ENCODE data around the gene SLC25A18. TPM values are rescaled to one million over a fixed set of nuclear protein-coding genes. Genes with fewer than 3 reads are reported as not detected.

Gene SLC25A18
- total and polyA plus RNA-seq, 10 of the 15 experiments (the other 5 are each of a cell fraction or from before 2014, with no cell fraction given), result 0.03 to 0.09 TPM; not detected in 8

DNA sequence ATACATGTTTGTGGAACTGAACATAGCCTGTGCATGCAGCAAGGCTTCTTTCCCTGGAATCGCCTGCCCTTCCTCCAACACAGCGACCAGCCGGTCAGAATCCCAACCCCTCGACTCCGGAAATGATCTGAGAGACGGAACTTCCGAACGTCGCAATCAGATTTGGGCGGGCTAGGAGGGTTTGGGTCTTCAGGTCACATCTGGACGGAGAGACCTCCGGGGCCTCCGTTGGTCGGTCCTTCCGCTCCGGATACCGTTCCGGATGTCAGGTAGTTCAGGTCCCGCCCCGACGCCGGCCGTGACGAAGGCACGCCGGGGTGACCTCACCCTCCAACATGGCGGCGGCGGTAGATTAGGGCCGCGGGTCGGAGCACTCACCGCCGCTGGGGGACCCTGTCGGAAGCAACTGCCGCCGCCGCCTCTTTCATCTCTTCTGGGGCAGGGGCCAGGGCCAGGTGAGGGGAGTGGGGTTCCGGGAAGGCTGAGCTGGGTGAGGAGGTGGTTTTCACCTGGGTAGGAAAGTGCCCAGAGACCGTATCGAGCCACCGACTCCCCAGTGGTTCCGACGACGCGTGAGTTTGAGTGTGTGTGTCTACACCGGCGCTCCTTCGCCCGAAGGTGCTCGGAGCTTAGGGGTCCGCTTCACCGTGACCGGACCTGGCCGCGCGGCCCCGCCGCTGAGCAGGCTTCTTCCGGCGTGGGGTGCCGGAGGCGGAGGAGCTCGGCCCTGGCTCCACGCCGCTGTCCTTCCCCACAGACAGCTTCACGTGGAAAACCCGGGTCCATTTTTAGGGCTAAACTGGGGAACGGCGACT is 75.3 kb downstream of the SLC25A18 start, which contains the start of gene BCL2L13 (continued):
- TF ChIP-seq, protein P1, sequence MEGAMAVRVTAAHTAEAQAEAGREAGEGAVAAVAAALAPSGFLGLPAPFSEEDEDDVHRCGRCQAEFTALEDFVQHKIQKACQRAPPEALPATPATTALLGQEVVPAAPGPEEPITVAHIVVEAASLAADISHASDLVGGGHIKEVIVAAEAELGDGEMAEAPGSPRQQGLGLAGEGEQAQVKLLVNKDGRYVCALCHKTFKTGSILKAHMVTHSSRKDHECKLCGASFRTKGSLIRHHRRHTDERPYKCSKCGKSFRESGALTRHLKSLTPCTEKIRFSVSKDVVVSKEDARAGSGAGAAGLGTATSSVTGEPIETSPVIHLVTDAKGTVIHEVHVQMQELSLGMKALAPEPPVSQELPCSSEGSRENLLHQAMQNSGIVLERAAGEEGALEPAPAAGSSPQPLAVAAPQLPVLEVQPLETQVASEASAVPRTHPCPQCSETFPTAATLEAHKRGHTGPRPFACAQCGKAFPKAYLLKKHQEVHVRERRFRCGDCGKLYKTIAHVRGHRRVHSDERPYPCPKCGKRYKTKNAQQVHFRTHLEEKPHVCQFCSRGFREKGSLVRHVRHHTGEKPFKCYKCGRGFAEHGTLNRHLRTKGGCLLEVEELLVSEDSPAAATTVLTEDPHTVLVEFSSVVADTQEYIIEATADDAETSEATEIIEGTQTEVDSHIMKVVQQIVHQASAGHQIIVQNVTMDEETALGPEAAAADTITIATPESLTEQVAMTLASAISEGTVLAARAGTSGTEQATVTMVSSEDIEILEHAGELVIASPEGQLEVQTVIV (IDR thresholded peaks at IDR 0.05; ENCODE audit: borderline replicate concordance, partially characterized antibody), result peak; percentile 24
- peak; percentile 84 for TF ChIP-seq CBFB (IDR thresholded peaks at IDR 0.05; ENCODE audit: low read depth)
- TF ChIP-seq SMAD1 (IDR thresholded peaks at IDR 0.05; ENCODE audit: low read depth, partially characterized antibody), result peak; percentile 80
- peak; percentile 94 for TF ChIP-seq SMAD5 (IDR thresholded peaks at IDR 0.05; ENCODE audit: low read depth)
- TF ChIP-seq, protein P2, sequence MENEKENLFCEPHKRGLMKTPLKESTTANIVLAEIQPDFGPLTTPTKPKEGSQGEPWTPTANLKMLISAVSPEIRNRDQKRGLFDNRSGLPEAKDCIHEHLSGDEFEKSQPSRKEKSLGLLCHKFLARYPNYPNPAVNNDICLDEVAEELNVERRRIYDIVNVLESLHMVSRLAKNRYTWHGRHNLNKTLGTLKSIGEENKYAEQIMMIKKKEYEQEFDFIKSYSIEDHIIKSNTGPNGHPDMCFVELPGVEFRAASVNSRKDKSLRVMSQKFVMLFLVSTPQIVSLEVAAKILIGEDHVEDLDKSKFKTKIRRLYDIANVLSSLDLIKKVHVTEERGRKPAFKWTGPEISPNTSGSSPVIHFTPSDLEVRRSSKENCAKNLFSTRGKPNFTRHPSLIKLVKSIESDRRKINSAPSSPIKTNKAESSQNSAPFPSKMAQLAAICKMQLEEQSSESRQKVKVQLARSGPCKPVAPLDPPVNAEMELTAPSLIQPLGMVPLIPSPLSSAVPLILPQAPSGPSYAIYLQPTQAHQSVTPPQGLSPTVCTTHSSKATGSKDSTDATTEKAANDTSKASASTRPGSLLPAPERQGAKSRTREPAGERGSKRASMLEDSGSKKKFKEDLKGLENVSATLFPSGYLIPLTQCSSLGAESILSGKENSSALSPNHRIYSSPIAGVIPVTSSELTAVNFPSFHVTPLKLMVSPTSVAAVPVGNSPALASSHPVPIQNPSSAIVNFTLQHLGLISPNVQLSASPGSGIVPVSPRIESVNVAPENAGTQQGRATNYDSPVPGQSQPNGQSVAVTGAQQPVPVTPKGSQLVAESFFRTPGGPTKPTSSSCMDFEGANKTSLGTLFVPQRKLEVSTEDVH (IDR thresholded peaks at IDR 0.05; ENCODE audit: low read depth, partially characterized antibody), result no peak
- peak; percentile 55; the same call in 1 of the 2 replicates for TF ChIP-seq EED (IDR thresholded peaks at IDR 0.05; ENCODE audit: low read depth)
- peak; percentile 74; the same call in 2 of the 3 replicates for TF ChIP-seq POU2F2 (IDR thresholded peaks at IDR 0.05; ENCODE audit: borderline replicate concordance, low read depth, low read length)
- TF ChIP-seq TAF1 (IDR thresholded peaks at IDR 0.05; ENCODE audit: borderline replicate concordance, low read depth, low read length), result peak; percentile 95
- TF ChIP-seq EGR1 (IDR thresholded peaks at IDR 0.05; ENCODE audit: borderline replicate concordance in 1 of 2, low read depth in 2 of 2, low read length in 2 of 2), result peak in 1 of 2 experiments; percentile 10; a peak in 2 of 3 replicates
- peak; percentile 91 for TF ChIP-seq ATF7 (IDR thresholded peaks at IDR 0.05; ENCODE audit: low read depth)
- TF ChIP-seq ZSCAN29 (IDR thresholded peaks at IDR 0.05), result peak; percentile 88; the same call in 1 of the 2 replicates
- TF ChIP-seq, protein P3, sequence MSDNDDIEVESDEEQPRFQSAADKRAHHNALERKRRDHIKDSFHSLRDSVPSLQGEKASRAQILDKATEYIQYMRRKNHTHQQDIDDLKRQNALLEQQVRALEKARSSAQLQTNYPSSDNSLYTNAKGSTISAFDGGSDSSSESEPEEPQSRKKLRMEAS (IDR thresholded peaks at IDR 0.05; ENCODE audit: low read depth, low read length), result peak; percentile 21; the same call in 1 of the 2 replicates
- peak; percentile 94 for TF ChIP-seq CREB1 (IDR thresholded peaks at IDR 0.05; ENCODE audit: low read depth)
- peak; percentile 23 for TF ChIP-seq SP1 (IDR thresholded peaks at IDR 0.05; ENCODE audit: low read depth, low read length)
- TF ChIP-seq, protein P4, sequence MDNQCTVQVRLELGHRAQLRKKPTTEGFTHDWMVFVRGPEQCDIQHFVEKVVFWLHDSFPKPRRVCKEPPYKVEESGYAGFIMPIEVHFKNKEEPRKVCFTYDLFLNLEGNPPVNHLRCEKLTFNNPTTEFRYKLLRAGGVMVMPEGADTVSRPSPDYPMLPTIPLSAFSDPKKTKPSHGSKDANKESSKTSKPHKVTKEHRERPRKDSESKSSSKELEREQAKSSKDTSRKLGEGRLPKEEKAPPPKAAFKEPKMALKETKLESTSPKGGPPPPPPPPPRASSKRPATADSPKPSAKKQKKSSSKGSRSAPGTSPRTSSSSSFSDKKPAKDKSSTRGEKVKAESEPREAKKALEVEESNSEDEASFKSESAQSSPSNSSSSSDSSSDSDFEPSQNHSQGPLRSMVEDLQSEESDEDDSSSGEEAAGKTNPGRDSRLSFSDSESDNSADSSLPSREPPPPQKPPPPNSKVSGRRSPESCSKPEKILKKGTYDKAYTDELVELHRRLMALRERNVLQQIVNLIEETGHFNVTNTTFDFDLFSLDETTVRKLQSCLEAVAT (IDR thresholded peaks at IDR 0.05), result peak; percentile 77; the same call in 1 of the 2 replicates
- TF ChIP-seq BHLHE40 (IDR thresholded peaks at IDR 0.05; ENCODE audit: borderline replicate concordance in 1 of 2, low read depth in 2 of 2, low read length in 1 of 2), result peak in 1 of 2 experiments; percentile 43; a peak in 2 of 4 replicates
- 0 out of 2 replicates have a peak, but pooled peaks have one; percentile 73 for TF ChIP-seq NBN (IDR thresholded peaks at IDR 0.05)
- TF ChIP-seq ZNF24 (IDR thresholded peaks at IDR 0.05), result no peak
- TF ChIP-seq NFYB (IDR thresholded peaks at IDR 0.05; ENCODE audit: insufficient read depth, low read depth, low read length), result no peak
- no peak for TF ChIP-seq RELA (IDR thresholded peaks at IDR 0.05; ENCODE audit: borderline replicate concordance, partially characterized antibody)
- no peak; the same call in none of the 2 replicates for TF ChIP-seq MXI1 (IDR thresholded peaks at IDR 0.05; ENCODE audit: low read depth, low read length)
- TF ChIP-seq NR2C1 (IDR thresholded peaks at IDR 0.05), result peak; percentile 72
- 0 out of 2 replicates have a peak, but pooled peaks have one; percentile 43 for TF ChIP-seq ZBED1 (IDR thresholded peaks at IDR 0.05; ENCODE audit: borderline replicate concordance)
- peak; percentile 52; the same call in 1 of the 2 replicates for TF ChIP-seq PAX5 (IDR thresholded peaks at IDR 0.05; ENCODE audit: borderline replicate concordance, low read depth, low read length)
